C4-2B (cell line): ENCODE measurements around the gene SLX4IP.

Experiments used
- H3K27ac ChIP-seq: fragments of 450-650 bp; 2 replicates; pipeline ENCODE4 v1.5.1; 2017
- CTCF ChIP-seq: fragments of 450-650 bp; conservative IDR thresholded peaks from 2 replicates; pipeline ENCODE4 v1.5.1; 2017; ENCODE audit warnings: mild to moderate bottlenecking
- ZFX ChIP-seq: fragments of 450-650 bp; IDR thresholded peaks from 2 replicates; pipeline ENCODE4 v1.6.1; 2017

SLX4IP gene

GRCh38 chr20:10646006-10646405 is 210.9 kb downstream of the SLX4IP start:
- TF ChIP-seq CTCF (no peak), ZFX (no peak)
- H3K27ac ChIP-seq, result no peak overlapping the region

GRCh38 chr20:10646886-10647420 is 211.8 kb downstream of the SLX4IP start:
- H3K27ac ChIP-seq, result no peak overlapping the region
- no peak for TF ChIP-seq ZFX
- TF ChIP-seq CTCF, result no peak

GRCh38 chr20:10647471-10647870 is 212.4 kb downstream of the SLX4IP start:
- TF ChIP-seq CTCF (no peak; the same call in 1 of the 2 replicates), ZFX (no peak)
- no peak overlapping the region for H3K27ac ChIP-seq

GRCh38 chr20:10647909-10648308 is 212.8 kb downstream of the SLX4IP start:
- no peak for TF ChIP-seq ZFX
- TF ChIP-seq CTCF, result no peak
- no peak overlapping the region for H3K27ac ChIP-seq

GRCh38 chr20:10648651-10649050 is 213.5 kb downstream of the SLX4IP start:
- TF ChIP-seq CTCF, result no peak
- TF ChIP-seq ZFX, result no peak

GRCh38 chr20:10649080-10649796 is 214.1 kb downstream of the SLX4IP start:
- H3K27ac ChIP-seq, result no peak overlapping the region
- TF ChIP-seq CTCF (no peak), ZFX (no peak)

More at GRCh38 chr20:10648651-10649050, 213.5 kb downstream of the SLX4IP start:
- H3K27ac ChIP-seq, result no peak overlapping the region

GRCh38 chr20:10649797-10650160 is 214.7 kb downstream of the SLX4IP start:
- H3K27ac ChIP-seq, result no peak overlapping the region
- TF ChIP-seq ZFX, result no peak
- no peak for TF ChIP-seq CTCF
